H1 (cell line): ENCODE results near the gene CA7. TPM values are rescaled to one million over a fixed set of nuclear protein-coding genes. Genes with fewer than 3 reads are reported as not detected.

Source experiments
- CTCF ChIA-PET: fragments of 300-600 bp; sonication (Branson Sonifier 250); formaldehyde crosslinking; loops from one replicate; lab custom pipeline; 2021; ENCODE audit not compliant: partially characterized antibody; lab: Charles Lee
- POLR2A ChIA-PET: fragments of 300-600 bp; sonication (Branson Sonifier 250); formaldehyde crosslinking; loops from one replicate; lab custom pipeline; 2021; ENCODE audit warnings: inconsistent platforms; ENCODE audit not compliant: partially characterized antibody; lab: Charles Lee
- DNase-seq, 2 experiments: peaks; one replicate each; pipeline versions ENCODE4 v3.0.0 to v3.0.0-alpha.2; 2010 to 2022; ENCODE audit warnings: low spot score in 2 of 2, low read depth in 1 of 2, mixed read lengths in 1 of 2
- FAIRE-seq: peaks from 2 replicates; lab custom pipeline; 2011; peaks lifted over from hg19 to GRCh38; lab: Jason Lieb, UNC
- H2AFZ ChIP-seq: 2 replicates; pipeline ENCODE4 v1.8.1; 2012; ENCODE audit warnings: low read length, inconsistent platforms
- H2AK5ac ChIP-seq: 2 replicates; pipeline ENCODE4 v1.6.1; 2013; ENCODE audit warnings: low read depth, low read length
- H2BK120ac ChIP-seq: replicated peaks from 2 replicates; pipeline ENCODE3; 2013; ENCODE audit warnings: low read depth, low read length, inconsistent platforms
- H2BK12ac ChIP-seq: 2 replicates; pipeline ENCODE4 v1.6.1; 2013; ENCODE audit warnings: low read depth, low read length
- H2BK15ac ChIP-seq: 2 replicates; pipeline ENCODE4 v1.6.1; 2013; ENCODE audit warnings: low read length
- H2BK20ac ChIP-seq: 2 replicates; pipeline ENCODE4 v1.6.1; 2013; ENCODE audit warnings: low read length
- H2BK5ac ChIP-seq: 2 replicates; pipeline ENCODE4 v1.6.1; 2013; ENCODE audit warnings: low read depth, low read length
- H3K14ac ChIP-seq: 2 replicates; pipeline ENCODE4 v1.6.1; 2013; ENCODE audit warnings: inconsistent platforms; ENCODE audit not compliant: insufficient read length
- H3K18ac ChIP-seq: 2 replicates; pipeline ENCODE4 v1.6.1; 2013; ENCODE audit warnings: low read length; ENCODE audit errors: extremely low read depth
- H3K23ac ChIP-seq: 2 replicates; pipeline ENCODE4 v1.6.1; 2013; ENCODE audit warnings: inconsistent platforms; ENCODE audit not compliant: insufficient read length
- H3K23me2 ChIP-seq: 2 replicates; pipeline ENCODE4 v1.6.1; 2013; ENCODE audit warnings: low read depth, low read length
- H3K27ac ChIP-seq: 2 replicates; pipeline ENCODE4 v1.6.1; 2011; ENCODE audit warnings: low read depth, low read length, inconsistent platforms
- H3K27me3 ChIP-seq, 4 experiments: replicated peaks in 1 of 4; 1 replicate in 1 of 4; 2 replicates in 3 of 4; pipeline versions ENCODE4 v1.6.1 to v1.8.1; 2011 to 2013; ENCODE audit warnings: low read length in 3 of 4, mild to moderate bottlenecking in 3 of 4, inconsistent platforms in 2 of 4, mixed read lengths in 2 of 4, moderate library complexity in 1 of 4; ENCODE audit not compliant: control insufficient read depth in 3 of 4, insufficient read depth in 3 of 4; ENCODE audit errors: extremely low read depth in 1 of 4
- H3K36me3 ChIP-seq, 4 experiments: 2 replicates each; pipeline versions ENCODE4 v1.6.1 to v1.8.1; 2011 to 2013; ENCODE audit warnings: mild to moderate bottlenecking in 4 of 4, low read length in 3 of 4, moderate library complexity in 2 of 4, control low read depth in 1 of 4, inconsistent platforms in 1 of 4; ENCODE audit not compliant: insufficient read depth in 4 of 4, control insufficient read depth in 2 of 4
- H3K4ac ChIP-seq: replicated peaks from 2 replicates; pipeline ENCODE3; 2013; ENCODE audit warnings: low read length, low read depth, mixed read lengths, inconsistent platforms; ENCODE audit not compliant: insufficient read length
- H3K4me1 ChIP-seq, 4 experiments: replicated peaks in 1 of 4; 1 replicate in 1 of 4; 2 replicates in 3 of 4; pipeline versions ENCODE4 v1.6.1 to v1.8.1; 2011 to 2013; ENCODE audit warnings: low read length in 3 of 4, inconsistent platforms in 2 of 4, mixed read lengths in 1 of 4; ENCODE audit not compliant: insufficient read depth in 4 of 4, control insufficient read depth in 3 of 4
- H3K4me2 ChIP-seq, 2 experiments: 2 replicates each; pipeline versions ENCODE4 v1.6.1 to v1.8.1; 2011 to 2013; ENCODE audit warnings: low read depth in 2 of 2, low read length in 2 of 2, control low read depth in 1 of 2, inconsistent platforms in 1 of 2, mild to moderate bottlenecking in 1 of 2; ENCODE audit not compliant: insufficient read depth in 1 of 2
- H3K4me3 ChIP-seq, 4 experiments: fragments of 200-600, 300-600 bp in 1 of 4; sonication (generic), shearing (Covaris generic), sonication (Bioruptor Twin) in 1 of 4; 2 replicates each; pipeline versions ENCODE4 v1.5.1 to v1.8.1; 2011 to 2016; ENCODE audit warnings: low read length in 4 of 4, low read depth in 3 of 4, control low read depth in 2 of 4, inconsistent platforms in 2 of 4, mild to moderate bottlenecking in 2 of 4, mixed read lengths in 1 of 4, moderate library complexity in 1 of 4; ENCODE audit not compliant: insufficient read depth in 2 of 4; ENCODE audit errors: extremely low read depth in 1 of 4
- H3K56ac ChIP-seq: replicated peaks from 2 replicates; pipeline ENCODE3; 2013; ENCODE audit warnings: low read depth, mild to moderate bottlenecking, mixed read lengths, low read length, inconsistent platforms; ENCODE audit not compliant: insufficient read length
- H3K79me1 ChIP-seq: 2 replicates; pipeline ENCODE4 v1.6.1; 2013; ENCODE audit warnings: low read depth, low read length, control low read depth
- H3K79me2 ChIP-seq, 2 experiments: 2 replicates each; pipeline versions ENCODE4 v1.6.1 to v1.8.1; 2012 to 2013; ENCODE audit warnings: low read length in 2 of 2, mild to moderate bottlenecking in 2 of 2, inconsistent platforms in 1 of 2; ENCODE audit not compliant: insufficient read depth in 2 of 2, control insufficient read depth in 1 of 2
- H3K9ac ChIP-seq, 4 experiments: replicated peaks in 1 of 4; 1 replicate in 1 of 4; 2 replicates in 3 of 4; pipeline versions ENCODE4 v1.6.1 to v1.8.1; 2011 to 2013; ENCODE audit warnings: low read depth in 3 of 4, low read length in 3 of 4, control low read depth in 2 of 4, mild to moderate bottlenecking in 2 of 4, moderate library complexity in 2 of 4, inconsistent platforms in 1 of 4; ENCODE audit errors: extremely low read depth in 1 of 4
- H3K9me3 ChIP-seq, 2 experiments: 2 replicates each; pipeline versions ENCODE4 v1.6.1 to v1.8.1; 2012 to 2013; ENCODE audit warnings: mild to moderate bottlenecking in 2 of 2, moderate library complexity in 2 of 2, control low read depth in 1 of 2, inconsistent platforms in 1 of 2, low read depth in 1 of 2, low read length in 1 of 2, mixed read lengths in 1 of 2; ENCODE audit not compliant: insufficient read depth in 2 of 2
- H4K20me1 ChIP-seq, 2 experiments: replicated peaks in 1 of 2; 2 replicates each; pipeline versions ENCODE3 to v1.8.1; 2011 to 2013; ENCODE audit warnings: inconsistent platforms in 2 of 2, low read length in 2 of 2, mild to moderate bottlenecking in 1 of 2; ENCODE audit not compliant: insufficient read depth in 2 of 2, control insufficient read depth in 1 of 2
- H4K5ac ChIP-seq: 2 replicates; pipeline ENCODE4 v1.6.1; 2013; ENCODE audit warnings: low read length, low read depth, mixed read lengths, inconsistent platforms; ENCODE audit not compliant: insufficient read length
- H4K8ac ChIP-seq: 2 replicates; pipeline ENCODE4 v1.8.0; 2013; ENCODE audit warnings: mild to moderate bottlenecking, moderate library complexity, low read length, inconsistent platforms; ENCODE audit not compliant: insufficient read depth; ENCODE audit errors: extremely low read depth
- H4K91ac ChIP-seq: replicated peaks from 2 replicates; pipeline ENCODE3; 2013; ENCODE audit warnings: low read length, mixed read lengths, inconsistent platforms; ENCODE audit not compliant: insufficient read length
- BACH1 ChIP-seq: IDR thresholded peaks from 2 replicates; pipeline ENCODE4 v1.6.1; 2012; ENCODE audit warnings: low read length, improper control_type of control experiment
- CEBPB ChIP-seq: IDR thresholded peaks from 2 replicates; pipeline ENCODE4 v1.6.1; 2012; ENCODE audit warnings: low read depth, low read length
- CHD1 ChIP-seq: IDR thresholded peaks from 2 replicates; pipeline ENCODE4 v1.6.1; 2012; ENCODE audit warnings: low read depth, low read length, improper control_type of control experiment
- HDAC6 ChIP-seq: IDR thresholded peaks from one replicate; pipeline ENCODE4 v1.7.1; 2012; ENCODE audit warnings: low read depth, mild to moderate bottlenecking, inconsistent platforms, low read length, moderate library complexity
- KDM1A ChIP-seq: fragments of 200-600, 300-600 bp; sonication (generic); IDR thresholded peaks from 2 replicates; pipeline ENCODE4 v1.7.1; 2016; ENCODE audit warnings: mild to moderate bottlenecking, low read length, borderline replicate concordance
- KDM5A ChIP-seq: fragments of 200-600 bp; IDR thresholded peaks from 2 replicates; pipeline ENCODE4 v1.7.1; 2012; ENCODE audit warnings: mild to moderate bottlenecking, low read length, inconsistent platforms, mixed read lengths
- NRF1 ChIP-seq: IDR thresholded peaks from 2 replicates; pipeline ENCODE4 v1.6.1; 2011; ENCODE audit warnings: mild to moderate bottlenecking, low read depth, low read length, improper control_type of control experiment
- PHF8 ChIP-seq: fragments of 200-600 bp; sonication (generic); conservative IDR thresholded peaks from 2 replicates; pipeline ENCODE4 v1.7.1; 2012; ENCODE audit warnings: low read depth, mild to moderate bottlenecking, inconsistent platforms, low read length, moderate library complexity
- WGBS, 2 experiments: shearing (Covaris generic) in 1 of 2; methylation state at CpG; one replicate each; pipeline versions ENCODE4 v1.1.6 to v1.1.7; 2013 to 2015; ENCODE audit warnings: low lambda C conversion rate in 2 of 2, mixed read lengths in 2 of 2, inconsistent platforms in 1 of 2, low coverage in 1 of 2, missing lambda C conversion rate in 1 of 2; ENCODE audit not compliant: insufficient replicate concordance in 2 of 2, insufficient coverage in 1 of 2, insufficient read length in 1 of 2; ENCODE audit errors: extremely low coverage in 1 of 2, missing lambda C conversion rate in 1 of 2; 5-methylcytosine and 5-hydroxymethylcytosine counted together
- polyA plus RNA-seq, 7 experiments: library from polyadenylated mRNA; depleted of rRNA in 3 of 7; stranded (reverse) in 5 of 7; unstranded in 2 of 7; fragments of >200 nt in 5 of 7; fragments of 200-250 nt in 2 of 7; gene quantifications; 1 replicate in 5 of 7; 2 replicates in 1 of 7; 4 replicates in 1 of 7; pipeline versions ENCODE4 v1.2.1 to v1.2.3, GENCODE V29; 2011 to 2013; ENCODE audit warnings: missing spikeins in 2 of 7, mixed read lengths in 2 of 7
- total RNA-seq: library from RNA; stranded (reverse); fragmentation: NEBNext Ultra II Directional; extraction: Animal tissue kit (Norgen Biotek cat#: 25700); gene quantifications from 2 replicates; pipeline ENCODE4 v1.2.1, GENCODE V29; 2021
- TF ChIP-seq, protein P1 (sequence below): IDR thresholded peaks from 2 replicates; pipeline ENCODE4 v1.6.1; 2011; ENCODE audit warnings: low read length, improper control_type of control experiment

Gene CA7
- total and polyA plus RNA-seq, 2 of the 8 experiments (the other 6 are each of a cell fraction or from before 2014, with no cell fraction given): 1.7 to 2.7 TPM

- ChIA-PET POLR2A (interaction anchor here (0.9 to 1.7 kb wide), 6 partner anchors 12 to 76 kb away, joined by 3 to 6 read pairs (median 4); no protein-coding TSS in a partner anchor), CTCF (interaction anchor here (0.8 to 1.4 kb wide), 2 partner anchors 28 to 66 kb away, joined by 4 to 5 read pairs; partner anchors contain the start of gene NAE1)
- Histone ChIP-seq H3K23ac (no peak overlapping the region), H3K56ac (no peak overlapping the region), H3K4me1 (no peaks in the 10 kb centered on the region; a peak in 1 of 7 replicates), H3K4me2 (no peak overlapping the region), H2BK20ac (no peak overlapping the region), H3K4ac (no peak overlapping the region), H2BK120ac (no peak overlapping the region), H4K8ac (no peak overlapping the region), H3K36me3 (peaks cover 14 to 45% (median 26%) of the 10 kb centered on the region in 4 experiments), H3K27ac (no peak overlapping the region), H3K14ac (no peak overlapping the region), H2BK12ac (no peak overlapping the region), H4K5ac (no peak overlapping the region), H3K27me3 (no peaks in the 10 kb centered on the region), H2BK5ac (no peak overlapping the region), H2AK5ac (no peak overlapping the region), H4K91ac (no peak overlapping the region), H3K23me2 (no peaks in the 10 kb centered on the region), H3K9me3 (no peaks in the 10 kb centered on the region), H3K79me1 (no peaks in the 10 kb centered on the region), H3K9ac (no peak overlapping the region), H3K79me2 (no peaks in the 10 kb centered on the region), H2BK15ac (no peak overlapping the region), H2AFZ (no peak overlapping the region), H4K20me1 (no peaks in the 10 kb centered on the region), H3K18ac (no peak overlapping the region), H3K4me3 (no peak overlapping the region)
- FAIRE-seq: no peak
- no peak for TF ChIP-seq NRF1
- TF ChIP-seq, protein P1, sequence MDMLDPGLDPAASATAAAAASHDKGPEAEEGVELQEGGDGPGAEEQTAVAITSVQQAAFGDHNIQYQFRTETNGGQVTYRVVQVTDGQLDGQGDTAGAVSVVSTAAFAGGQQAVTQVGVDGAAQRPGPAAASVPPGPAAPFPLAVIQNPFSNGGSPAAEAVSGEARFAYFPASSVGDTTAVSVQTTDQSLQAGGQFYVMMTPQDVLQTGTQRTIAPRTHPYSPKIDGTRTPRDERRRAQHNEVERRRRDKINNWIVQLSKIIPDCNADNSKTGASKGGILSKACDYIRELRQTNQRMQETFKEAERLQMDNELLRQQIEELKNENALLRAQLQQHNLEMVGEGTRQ: no peak
- no peak for TF ChIP-seq BACH1
- TF ChIP-seq CEBPB: no peak
- no peak for TF ChIP-seq HDAC6
- no peak for TF ChIP-seq CHD1
- TF ChIP-seq KDM5A: no peak
- no peak for TF ChIP-seq PHF8
- TF ChIP-seq KDM1A: no peak
- 90% methylated on average over 5 of the region's 5 CpGs; no CpG with 5 or more reads in 1 of the 2 experiments for WGBS, 2 experiments
- no peak for DNase-seq
Measured at GRCh38 chr16:66802159-66802558, 42.1 kb upstream of the CA7 start.
